SK-N-SH treated with all-trans-retinoic acid at 6 μM for 48 hours (cell line): ENCODE data around the gene UGGT1.

Experiments used
- ATAC-seq: fragments of 200-7000 bp; cut with Tn5 transposase; 3 replicates; pipeline ENCODE4 v1.9.1; 2020; ENCODE audit warnings: mild to moderate bottlenecking, moderate library complexity
- ARNTL ChIP-seq: fragments of 450-650 bp; formaldehyde crosslinking; IDR thresholded peaks from 2 replicates; pipeline ENCODE4 v1.5.0; 2020; ENCODE audit warnings: low read depth, mild to moderate bottlenecking, moderate library complexity, borderline replicate concordance
- BACH2 ChIP-seq: fragments of 250-450 bp; sonication (Bioruptor Pico); IDR thresholded peaks from 2 replicates; pipeline ENCODE4 v1.9.0; 2021; ENCODE audit warnings: mild to moderate bottlenecking, borderline replicate concordance
- CSDC2 ChIP-seq: fragments of 250-450 bp; sonication (Bioruptor Pico); IDR thresholded peaks from 2 replicates; pipeline ENCODE4 v1.5.0; 2020; ENCODE audit warnings: mild to moderate bottlenecking, moderate library complexity
- ESRRG ChIP-seq: fragments of 250-450 bp; sonication (Bioruptor Pico); IDR thresholded peaks from 2 replicates; pipeline ENCODE4 v1.6.1; 2021; ENCODE audit warnings: mild to moderate bottlenecking
- GLIS3 ChIP-seq: fragments of 250-450 bp; sonication (Bioruptor Pico); IDR thresholded peaks from 2 replicates; pipeline ENCODE4 v1.5.0; 2020; ENCODE audit warnings: mild to moderate bottlenecking, moderate library complexity
- ISL1 ChIP-seq: fragments of 250-450 bp; sonication (Bioruptor Pico); IDR thresholded peaks from 2 replicates; pipeline ENCODE4 v2.1.2; 2022; ENCODE audit warnings: mild to moderate bottlenecking, moderate library complexity
- OSR1 ChIP-seq: fragments of 250-450 bp; sonication (Bioruptor Pico); IDR thresholded peaks from 2 replicates; pipeline ENCODE4 v1.8.0; 2022; ENCODE audit warnings: moderate library complexity, mild to moderate bottlenecking, inconsistent platforms
- PPARA ChIP-seq: fragments of 250-450 bp; sonication (Bioruptor Pico); IDR thresholded peaks from 2 replicates; pipeline ENCODE4 v1.5.0; 2020; ENCODE audit warnings: mild to moderate bottlenecking, borderline replicate concordance
- RARB ChIP-seq: fragments of 250-450 bp; sonication (Bioruptor Pico); IDR thresholded peaks from 2 replicates; pipeline ENCODE4 v1.8.0; 2021; ENCODE audit warnings: mild to moderate bottlenecking, moderate library complexity
- SNAI2 ChIP-seq: fragments of 250-450 bp; sonication (Bioruptor Pico); IDR thresholded peaks from 2 replicates; pipeline ENCODE4 v1.5.0; 2020; ENCODE audit warnings: mild to moderate bottlenecking, moderate library complexity
- TCF4 ChIP-seq: fragments of 250-450 bp; sonication (Bioruptor Pico); IDR thresholded peaks from 2 replicates; pipeline ENCODE4 v1.8.0; 2021; ENCODE audit warnings: mild to moderate bottlenecking, moderate library complexity, borderline replicate concordance
- TOX ChIP-seq: fragments of 250-450 bp; sonication (Bioruptor Pico); IDR thresholded peaks from 2 replicates; pipeline ENCODE4 v1.8.0; 2021; ENCODE audit warnings: mild to moderate bottlenecking, moderate library complexity, borderline replicate concordance
- TSHZ2 ChIP-seq: fragments of 250-450 bp; sonication (Bioruptor Pico); IDR thresholded peaks from 2 replicates; pipeline ENCODE4 v1.5.0; 2020; ENCODE audit warnings: mild to moderate bottlenecking, moderate library complexity
- ZC3H10 ChIP-seq: fragments of 250-450 bp; sonication (Bioruptor Pico); IDR thresholded peaks from 2 replicates; pipeline ENCODE4 v1.5.1; 2021; ENCODE audit warnings: mild to moderate bottlenecking, moderate library complexity
- ZFP30 ChIP-seq: fragments of 450-650 bp; formaldehyde crosslinking; IDR thresholded peaks from 2 replicates; pipeline ENCODE4 v1.5.0; 2022; ENCODE audit warnings: mild to moderate bottlenecking, moderate library complexity
- ZNF565 ChIP-seq: fragments of 450-650 bp; formaldehyde crosslinking; conservative IDR thresholded peaks from 2 replicates; pipeline ENCODE4 v1.5.0; 2020; ENCODE audit warnings: low read depth, mild to moderate bottlenecking, moderate library complexity
- ZNF8 ChIP-seq: fragments of 450-650 bp; formaldehyde crosslinking; IDR thresholded peaks from 2 replicates; pipeline ENCODE4 v1.5.0; 2020; ENCODE audit warnings: mild to moderate bottlenecking, moderate library complexity
- TF ChIP-seq, protein P1 (sequence below): fragments of 250-450 bp; sonication (Bioruptor Pico); IDR thresholded peaks from 2 replicates; pipeline ENCODE4 v1.8.0; 2021; ENCODE audit warnings: low read depth, mild to moderate bottlenecking, moderate library complexity, borderline replicate concordance
- TF ChIP-seq, protein P2 (sequence below): fragments of 250-450 bp; sonication (Bioruptor Pico); IDR thresholded peaks from 2 replicates; pipeline ENCODE4 v1.5.1; 2021; ENCODE audit warnings: mild to moderate bottlenecking, moderate library complexity
- TF ChIP-seq, protein P3 (sequence below): fragments of 250-450 bp; sonication (Bioruptor Pico); IDR thresholded peaks from 2 replicates; pipeline ENCODE4 v1.5.1; 2020; ENCODE audit warnings: low read depth, mild to moderate bottlenecking, moderate library complexity

Gene UGGT1

GRCh38 chr2:128237081-128237534 is 146.1 kb downstream of the UGGT1 start:
- peak; percentile 3; the same call in 2 of the 3 replicates for ATAC-seq

DNA sequence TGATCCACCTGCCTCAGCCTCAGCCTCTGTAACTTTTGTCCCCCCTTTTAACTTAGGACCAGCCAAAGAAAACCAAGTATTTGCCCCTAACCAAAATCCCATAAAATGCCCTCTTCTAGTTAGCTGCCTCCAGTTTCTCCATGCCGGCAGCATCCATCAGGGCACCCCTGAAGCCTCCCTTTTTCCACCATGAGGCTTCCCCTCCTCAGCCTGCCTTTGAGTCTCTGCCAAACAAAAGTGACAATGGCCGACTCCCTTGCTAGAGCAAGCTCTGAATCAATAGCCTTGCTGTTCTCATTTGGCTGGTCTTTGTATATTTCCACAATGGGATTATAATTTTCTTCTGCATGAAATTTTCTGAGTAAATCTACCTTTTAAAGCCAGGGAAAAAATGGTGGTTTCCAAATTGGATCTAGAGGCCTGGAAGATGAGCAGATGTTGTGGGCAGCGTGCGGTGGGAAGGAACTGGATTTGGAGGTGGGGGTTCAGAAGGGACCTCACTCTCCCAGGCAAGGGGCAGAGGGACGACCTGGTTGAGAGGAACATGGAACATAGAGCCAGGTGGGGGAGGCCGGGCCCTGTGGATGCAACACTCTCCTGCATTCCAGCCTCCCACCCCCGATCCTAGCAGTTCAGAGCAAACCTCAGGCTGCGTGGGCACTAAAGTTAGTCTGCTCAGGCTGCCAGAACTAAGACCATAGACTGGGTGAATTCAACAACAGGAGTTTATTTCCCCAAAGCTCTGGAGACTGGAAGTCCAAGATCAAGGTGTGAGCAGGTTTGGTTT is 147.1 kb downstream of the UGGT1 start:
- TF ChIP-seq BACH2 (CRISPR knock-in tag) (no peak), TSHZ2 (CRISPR knock-in tag) (no peak), TOX (CRISPR knock-in tag) (no peak), ISL1 (CRISPR knock-in tag) (no peak), ESRRG (CRISPR knock-in tag) (no peak), ZC3H10 (no peak), ARNTL (no peak), GLIS3 (no peak), RARB (CRISPR knock-in tag) (no peak), PPARA (CRISPR knock-in tag) (no peak), ZNF565 (no peak), OSR1 (CRISPR knock-in tag) (no peak), ZNF8 (CRISPR knock-in tag) (no peak), SNAI2 (no peak), ZFP30 (no peak), CSDC2 (CRISPR knock-in tag) (no peak)
- TF ChIP-seq, protein P1, sequence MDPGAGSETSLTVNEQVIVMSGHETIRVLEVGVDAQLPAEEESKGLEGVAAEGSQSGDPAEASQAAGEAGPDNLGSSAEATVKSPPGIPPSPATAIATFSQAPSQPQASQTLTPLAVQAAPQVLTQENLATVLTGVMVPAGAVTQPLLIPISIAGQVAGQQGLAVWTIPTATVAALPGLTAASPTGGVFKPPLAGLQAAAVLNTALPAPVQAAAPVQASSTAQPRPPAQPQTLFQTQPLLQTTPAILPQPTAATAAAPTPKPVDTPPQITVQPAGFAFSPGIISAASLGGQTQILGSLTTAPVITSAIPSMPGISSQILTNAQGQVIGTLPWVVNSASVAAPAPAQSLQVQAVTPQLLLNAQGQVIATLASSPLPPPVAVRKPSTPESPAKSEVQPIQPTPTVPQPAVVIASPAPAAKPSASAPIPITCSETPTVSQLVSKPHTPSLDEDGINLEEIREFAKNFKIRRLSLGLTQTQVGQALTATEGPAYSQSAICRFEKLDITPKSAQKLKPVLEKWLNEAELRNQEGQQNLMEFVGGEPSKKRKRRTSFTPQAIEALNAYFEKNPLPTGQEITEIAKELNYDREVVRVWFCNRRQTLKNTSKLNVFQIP = no peak
- TF ChIP-seq, protein P2, sequence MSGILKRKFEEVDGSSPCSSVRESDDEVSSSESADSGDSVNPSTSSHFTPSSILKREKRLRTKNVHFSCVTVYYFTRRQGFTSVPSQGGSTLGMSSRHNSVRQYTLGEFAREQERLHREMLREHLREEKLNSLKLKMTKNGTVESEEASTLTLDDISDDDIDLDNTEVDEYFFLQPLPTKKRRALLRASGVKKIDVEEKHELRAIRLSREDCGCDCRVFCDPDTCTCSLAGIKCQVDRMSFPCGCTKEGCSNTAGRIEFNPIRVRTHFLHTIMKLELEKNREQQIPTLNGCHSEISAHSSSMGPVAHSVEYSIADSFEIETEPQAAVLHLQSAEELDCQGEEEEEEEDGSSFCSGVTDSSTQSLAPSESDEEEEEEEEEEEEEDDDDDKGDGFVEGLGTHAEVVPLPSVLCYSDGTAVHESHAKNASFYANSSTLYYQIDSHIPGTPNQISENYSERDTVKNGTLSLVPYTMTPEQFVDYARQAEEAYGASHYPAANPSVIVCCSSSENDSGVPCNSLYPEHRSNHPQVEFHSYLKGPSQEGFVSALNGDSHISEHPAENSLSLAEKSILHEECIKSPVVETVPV (CRISPR knock-in tag) = no peak
- TF ChIP-seq, protein P3, sequence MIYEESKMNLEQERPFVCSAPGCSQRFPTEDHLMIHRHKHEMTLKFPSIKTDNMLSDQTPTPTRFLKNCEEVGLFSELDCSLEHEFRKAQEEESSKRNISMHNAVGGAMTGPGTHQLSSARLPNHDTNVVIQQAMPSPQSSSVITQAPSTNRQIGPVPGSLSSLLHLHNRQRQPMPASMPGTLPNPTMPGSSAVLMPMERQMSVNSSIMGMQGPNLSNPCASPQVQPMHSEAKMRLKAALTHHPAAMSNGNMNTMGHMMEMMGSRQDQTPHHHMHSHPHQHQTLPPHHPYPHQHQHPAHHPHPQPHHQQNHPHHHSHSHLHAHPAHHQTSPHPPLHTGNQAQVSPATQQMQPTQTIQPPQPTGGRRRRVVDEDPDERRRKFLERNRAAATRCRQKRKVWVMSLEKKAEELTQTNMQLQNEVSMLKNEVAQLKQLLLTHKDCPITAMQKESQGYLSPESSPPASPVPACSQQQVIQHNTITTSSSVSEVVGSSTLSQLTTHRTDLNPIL (CRISPR knock-in tag) = no peak
- no peak for ATAC-seq

More at GRCh38 chr2:128237081-128237534, 146.1 kb downstream of the UGGT1 start:
- no peak for TF ChIP-seq ZC3H10
- no peak for TF ChIP-seq CSDC2 (CRISPR knock-in tag)
- no peak for TF ChIP-seq PPARA (CRISPR knock-in tag)
- TF ChIP-seq TOX (CRISPR knock-in tag) = 0 out of 2 replicates have a peak, but pooled peaks have one; percentile 27
- peak; percentile 28; the same call in 1 of the 2 replicates for TF ChIP-seq ISL1 (CRISPR knock-in tag)
- TF ChIP-seq SNAI2 = no peak
- no peak for TF ChIP-seq TCF4 (CRISPR knock-in tag)

DNA sequence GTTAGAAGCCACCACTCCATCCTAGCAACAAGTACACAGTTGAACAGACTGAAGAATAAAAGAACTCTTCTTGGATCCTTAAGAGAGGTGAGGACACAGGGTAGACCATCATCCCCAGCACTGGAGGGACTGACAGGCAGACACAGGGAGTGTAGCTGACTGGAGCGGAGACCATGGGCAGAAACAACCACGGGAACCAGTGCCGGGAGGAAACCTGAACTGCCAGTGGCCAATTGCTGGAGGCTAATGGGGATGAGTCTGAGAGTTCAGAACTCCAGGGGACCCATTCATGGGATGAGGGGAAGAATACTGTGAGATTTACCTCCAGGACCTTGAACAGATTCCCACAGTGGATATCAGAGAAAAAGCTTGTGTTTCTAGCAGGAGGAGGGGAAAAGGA is 150.9 kb downstream of the UGGT1 start:
- no peak for ATAC-seq
- TF ChIP-seq ESRRG (CRISPR knock-in tag) (no peak), TSHZ2 (CRISPR knock-in tag) (no peak), OSR1 (CRISPR knock-in tag) (no peak), ZNF565 (no peak), CSDC2 (CRISPR knock-in tag) (no peak), BACH2 (CRISPR knock-in tag) (no peak), GLIS3 (no peak), ZNF8 (CRISPR knock-in tag) (no peak), TCF4 (CRISPR knock-in tag) (no peak), SNAI2 (no peak)
- TF ChIP-seq, protein P2 (CRISPR knock-in tag) = no peak
